Activated T-cell treated with anti-CD3 and anti-CD28 coated beads, Interleukin-2, amount 50 U/mL, for 24 hours (primary cell): ENCODE results near the gene DEGS2.
A peak's percentile ranks its signal among the peaks of the same experiment; 100 is the strongest.
"Not testable (repeated sequence)": the region's sequence is repeated elsewhere in the genome, so short reads cannot be mapped to it uniquely, and the experiment has no call there.

Source experiments
- DNase-seq: peaks from one replicate; pipeline ENCODE4 v3.0.0-alpha.2; 2020
- H3K27ac Mint-ChIP-seq: 2 replicates; pipeline ENCODE4 v1.8.0; 2020; ENCODE audit warnings: mild to moderate bottlenecking, mixed read lengths
- H3K27me3 Mint-ChIP-seq: 2 replicates; pipeline ENCODE4 v1.8.0; 2020; ENCODE audit warnings: mixed read lengths
- H3K36me3 Mint-ChIP-seq: 2 replicates; pipeline ENCODE4 v1.8.0; 2020; ENCODE audit warnings: low read depth, mixed read lengths
- H3K4me1 Mint-ChIP-seq: 2 replicates; pipeline ENCODE4 v1.8.0; 2020; ENCODE audit warnings: low read depth, mixed read lengths
- H3K4me3 Mint-ChIP-seq: 2 replicates; pipeline ENCODE4 v1.8.0; 2020; ENCODE audit warnings: mild to moderate bottlenecking, moderate library complexity, mixed read lengths
- H3K9me3 Mint-ChIP-seq: 2 replicates; pipeline ENCODE4 v1.8.0; 2020; ENCODE audit warnings: mixed read lengths

Gene DEGS2

GRCh38 chr14:100159094-100159864 lies at the start of gene DEGS2:
TSS of gene DEGS2 (minus strand) at chr14:100159645. CDS start at chr14:100159587, 58 bp downstream.
- DNase-seq: peak; percentile 80
- Mint-ChIP-seq H3K9me3 (peaks cover 8% of the 10 kb centered on the region), H3K27me3 (peaks cover 33% of the 10 kb centered on the region), H3K27ac (no peak within 1 kb of the TSS), H3K36me3 (peaks cover 2% of the 10 kb centered on the region), H3K4me3 (peak within 1 kb of the TSS; percentile 62), H3K4me1 (peaks cover 6% of the 10 kb centered on the region)

DNA sequence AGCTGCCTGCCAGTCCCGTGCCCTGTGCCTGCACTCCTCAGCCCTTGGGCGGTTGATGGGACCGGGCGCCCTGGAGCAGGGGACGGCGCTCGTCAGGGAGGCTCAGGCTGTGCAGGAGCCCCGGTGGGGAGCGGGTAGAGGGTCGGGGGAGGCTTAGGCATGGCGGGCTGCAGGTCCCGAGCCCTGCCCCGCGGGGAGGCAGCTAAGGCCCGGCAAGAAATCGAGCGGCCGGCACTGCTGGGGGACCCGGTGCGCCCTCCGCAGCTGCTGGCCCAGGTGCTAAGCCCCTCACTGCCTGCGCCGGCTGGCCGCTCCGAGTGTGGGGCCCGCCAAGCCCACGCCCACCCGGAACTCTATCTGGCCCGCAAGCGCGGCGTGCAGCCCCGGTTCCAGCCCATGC lies 48.7 kb upstream of the DEGS2 start:
- not testable (repeated sequence) for H3K9me3 Mint-ChIP-seq, H3K36me3 Mint-ChIP-seq, H3K4me3 Mint-ChIP-seq, H3K27me3 Mint-ChIP-seq, H3K27ac Mint-ChIP-seq, DNase-seq
- H3K4me1 Mint-ChIP-seq: peaks cover 13% of the 10 kb centered on the region

- not testable (repeated sequence) for H3K27me3 Mint-ChIP-seq, H3K36me3 Mint-ChIP-seq, DNase-seq, H3K4me3 Mint-ChIP-seq, H3K9me3 Mint-ChIP-seq, H3K4me1 Mint-ChIP-seq, H3K27ac Mint-ChIP-seq
Observed at GRCh38 chr14:100207588-100207987, 48.1 kb upstream of the DEGS2 start.

DNA sequence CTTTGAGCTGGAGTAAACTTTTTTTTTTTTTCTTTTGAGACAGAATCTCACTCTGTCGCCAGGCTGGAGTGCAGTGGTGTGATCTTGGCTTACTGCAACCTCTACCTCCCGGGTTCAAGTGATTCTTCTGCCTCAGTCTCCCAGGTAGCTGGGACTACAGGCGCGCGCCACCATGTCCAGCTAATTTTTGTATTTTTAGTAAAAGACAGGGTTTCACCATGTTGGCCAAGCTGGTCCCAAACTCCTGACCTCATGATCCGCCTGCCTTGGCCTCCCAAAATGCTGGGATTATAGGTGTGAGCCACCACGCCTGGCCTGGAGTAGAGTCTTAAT lies 45.4 kb upstream of the DEGS2 start:
- not testable (repeated sequence) for H3K27me3 Mint-ChIP-seq, H3K27ac Mint-ChIP-seq, DNase-seq, H3K36me3 Mint-ChIP-seq, H3K4me1 Mint-ChIP-seq, H3K9me3 Mint-ChIP-seq, H3K4me3 Mint-ChIP-seq

DNA sequence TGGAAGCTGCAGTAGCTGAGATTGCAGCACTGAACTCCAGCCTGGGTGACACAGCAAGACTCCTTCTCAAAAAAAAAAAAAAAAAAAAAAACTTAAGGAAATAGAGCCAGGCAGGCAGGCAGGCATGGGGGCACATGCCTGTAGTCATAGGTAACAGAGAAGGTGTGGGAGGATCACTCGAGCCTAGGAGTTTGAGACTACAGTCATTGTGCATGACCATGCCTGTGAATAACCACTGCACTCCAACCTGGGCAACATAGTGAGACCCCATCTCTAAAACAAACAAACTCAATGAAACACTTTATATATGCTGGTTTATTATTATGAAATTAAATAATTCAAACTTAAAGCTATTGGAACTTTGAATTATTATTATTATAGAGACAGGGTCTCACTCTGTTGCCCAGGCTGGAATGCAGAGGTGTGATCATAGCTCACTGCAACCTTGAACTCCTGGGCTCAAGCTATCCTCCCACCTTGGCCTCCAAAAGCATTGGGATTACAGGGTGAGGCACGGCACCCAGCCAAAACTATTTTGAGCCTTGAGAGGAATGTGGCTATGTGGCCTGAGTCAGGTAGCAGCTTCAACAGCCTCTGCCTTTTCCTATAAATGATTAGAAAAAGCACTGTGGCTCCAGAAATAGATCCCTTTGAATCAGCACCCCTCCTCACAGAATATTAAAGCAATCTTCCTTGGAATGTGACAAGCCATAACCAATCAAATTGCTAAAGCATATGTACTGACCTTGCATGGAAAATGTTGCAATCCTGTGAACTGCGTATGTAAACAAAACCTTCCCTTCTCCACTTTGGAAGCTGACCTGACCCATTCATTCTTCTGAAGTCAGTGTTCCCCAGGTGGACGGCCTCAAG lies 44.8 kb upstream of the DEGS2 start:
- H3K4me3 Mint-ChIP-seq: no peak overlapping the region
- no peaks in the 10 kb centered on the region for H3K27me3 Mint-ChIP-seq
- DNase-seq: no peak
- no peaks in the 10 kb centered on the region for H3K4me1 Mint-ChIP-seq
- no peaks in the 10 kb centered on the region for H3K36me3 Mint-ChIP-seq
- H3K9me3 Mint-ChIP-seq: no peaks in the 10 kb centered on the region
- no peak overlapping the region for H3K27ac Mint-ChIP-seq

DNA sequence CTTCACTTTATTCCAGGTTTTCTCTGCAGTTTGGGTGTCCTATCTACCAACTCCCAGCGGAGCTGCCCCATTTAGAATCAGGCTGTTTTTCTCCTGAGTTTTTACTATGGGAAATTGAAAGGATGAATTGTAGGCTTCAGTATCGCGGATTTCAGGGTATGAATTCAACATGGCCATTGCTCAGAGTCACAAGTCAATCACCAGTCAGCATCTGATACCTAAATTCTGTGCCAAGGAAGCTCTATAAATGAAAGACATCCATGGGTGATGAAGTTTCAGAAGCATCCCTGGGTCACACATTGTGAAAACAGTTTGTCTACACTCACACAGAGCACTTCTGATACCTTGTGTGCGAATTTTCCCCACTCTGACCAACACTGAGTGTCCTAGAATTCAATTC lies 43.7 kb upstream of the DEGS2 start:
- Mint-ChIP-seq H3K4me1 (no peaks in the 10 kb centered on the region), H3K4me3 (no peak overlapping the region), H3K9me3 (no peaks in the 10 kb centered on the region), H3K27ac (no peak overlapping the region), H3K27me3 (no peaks in the 10 kb centered on the region), H3K36me3 (no peaks in the 10 kb centered on the region)
- no peak for DNase-seq

GRCh38 chr14:100202712-100203111 lies 43.3 kb upstream of the DEGS2 start:
- H3K4me1 Mint-ChIP-seq: no peaks in the 10 kb centered on the region
- H3K27ac Mint-ChIP-seq: no peak overlapping the region
- no peak for DNase-seq
- H3K36me3 Mint-ChIP-seq: no peaks in the 10 kb centered on the region
- H3K4me3 Mint-ChIP-seq: no peak overlapping the region
- no peaks in the 10 kb centered on the region for H3K9me3 Mint-ChIP-seq
- no peaks in the 10 kb centered on the region for H3K27me3 Mint-ChIP-seq

DNA sequence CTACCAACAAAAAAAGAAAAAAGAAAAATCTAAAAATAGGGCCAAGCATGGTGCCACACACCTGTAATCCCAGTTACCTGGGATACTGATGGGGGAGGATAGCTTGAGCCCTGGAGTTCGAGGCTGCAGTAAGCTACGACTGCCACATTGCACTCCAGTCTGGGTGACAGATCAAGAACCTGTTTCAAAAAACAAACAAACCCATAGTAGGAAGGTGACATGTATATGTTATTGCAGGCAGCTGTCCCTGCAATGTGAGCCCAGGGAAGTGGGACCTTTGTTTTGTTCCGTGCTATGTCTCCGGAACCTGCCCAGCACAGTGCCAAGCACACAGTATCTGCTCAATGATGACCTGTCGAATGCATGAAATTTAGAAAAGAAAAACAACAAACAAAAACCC lies 42.3 kb upstream of the DEGS2 start:
- no peak for DNase-seq
- Mint-ChIP-seq H3K9me3 (no peaks in the 10 kb centered on the region), H3K4me3 (no peak overlapping the region), H3K27ac (no peak overlapping the region), H3K4me1 (no peaks in the 10 kb centered on the region), H3K36me3 (no peaks in the 10 kb centered on the region), H3K27me3 (no peaks in the 10 kb centered on the region)

GRCh38 chr14:100200311-100200710 lies 40.9 kb upstream of the DEGS2 start:
- H3K27me3 Mint-ChIP-seq: no peaks in the 10 kb centered on the region
- no peaks in the 10 kb centered on the region for H3K4me1 Mint-ChIP-seq
- no peaks in the 10 kb centered on the region for H3K36me3 Mint-ChIP-seq
- no peak for DNase-seq
- no peak overlapping the region for H3K27ac Mint-ChIP-seq
- H3K9me3 Mint-ChIP-seq: no peaks in the 10 kb centered on the region
- no peak overlapping the region for H3K4me3 Mint-ChIP-seq

- no peak for DNase-seq
- H3K27ac Mint-ChIP-seq: no peak overlapping the region
- H3K4me1 Mint-ChIP-seq: no peaks in the 10 kb centered on the region
- no peaks in the 10 kb centered on the region for H3K36me3 Mint-ChIP-seq
- no peak overlapping the region for H3K4me3 Mint-ChIP-seq
- H3K27me3 Mint-ChIP-seq: no peaks in the 10 kb centered on the region
- H3K9me3 Mint-ChIP-seq: no peaks in the 10 kb centered on the region
Observed at GRCh38 chr14:100199240-100199860, 39.9 kb upstream of the DEGS2 start.

DNA sequence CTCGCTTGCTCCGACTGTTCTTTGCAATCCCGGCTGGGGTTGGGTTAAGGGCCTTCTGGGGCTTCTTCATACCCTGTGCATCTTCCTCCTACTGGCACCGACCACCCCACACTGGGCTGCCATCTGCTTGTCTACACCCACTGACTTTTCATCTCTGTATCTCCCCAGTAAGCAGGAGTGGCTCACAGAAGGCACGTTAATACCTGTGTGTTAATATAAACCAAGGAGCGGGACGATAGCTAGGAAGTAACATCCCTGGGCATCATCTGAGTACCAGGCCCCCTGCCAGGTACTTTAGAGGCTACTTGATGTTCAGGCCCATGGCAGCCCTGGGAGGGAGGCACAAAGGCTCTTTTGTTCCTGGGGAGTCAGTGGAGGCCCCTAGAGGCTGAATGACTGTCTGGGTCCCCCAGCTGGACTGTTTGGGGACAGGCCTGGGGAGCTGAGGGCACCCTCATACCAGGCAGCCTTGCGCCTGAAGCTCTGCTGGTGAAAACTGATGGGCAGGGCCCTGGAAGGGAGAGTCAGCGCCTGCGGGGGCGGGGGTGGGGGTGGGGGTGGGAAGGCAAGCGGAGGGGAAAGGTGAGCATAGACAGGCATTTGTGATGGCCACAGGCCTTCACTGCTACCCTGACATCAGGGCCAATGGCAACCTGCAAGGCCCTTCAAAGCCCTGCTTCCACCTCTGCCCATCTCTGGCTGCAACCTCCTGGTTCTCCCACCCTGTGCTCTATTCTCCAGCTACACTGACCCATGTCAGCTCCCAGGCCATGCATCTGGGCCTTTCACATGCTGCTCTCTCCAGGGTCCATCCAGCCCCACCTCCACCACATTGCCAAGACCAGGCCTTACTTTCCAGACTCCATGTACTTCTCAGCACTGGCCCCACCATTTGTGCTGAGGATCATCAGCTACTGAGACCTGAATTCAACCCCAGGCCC lies 34.2 kb upstream of the DEGS2 start:
- Mint-ChIP-seq H3K27me3 (no peaks in the 10 kb centered on the region), H3K4me3 (peak overlapping the region; percentile 74), H3K4me1 (peaks cover 17% of the 10 kb centered on the region), H3K9me3 (no peaks in the 10 kb centered on the region), H3K36me3 (no peaks in the 10 kb centered on the region), H3K27ac (peak overlapping the region; percentile 90)
- DNase-seq: no peak

DNA sequence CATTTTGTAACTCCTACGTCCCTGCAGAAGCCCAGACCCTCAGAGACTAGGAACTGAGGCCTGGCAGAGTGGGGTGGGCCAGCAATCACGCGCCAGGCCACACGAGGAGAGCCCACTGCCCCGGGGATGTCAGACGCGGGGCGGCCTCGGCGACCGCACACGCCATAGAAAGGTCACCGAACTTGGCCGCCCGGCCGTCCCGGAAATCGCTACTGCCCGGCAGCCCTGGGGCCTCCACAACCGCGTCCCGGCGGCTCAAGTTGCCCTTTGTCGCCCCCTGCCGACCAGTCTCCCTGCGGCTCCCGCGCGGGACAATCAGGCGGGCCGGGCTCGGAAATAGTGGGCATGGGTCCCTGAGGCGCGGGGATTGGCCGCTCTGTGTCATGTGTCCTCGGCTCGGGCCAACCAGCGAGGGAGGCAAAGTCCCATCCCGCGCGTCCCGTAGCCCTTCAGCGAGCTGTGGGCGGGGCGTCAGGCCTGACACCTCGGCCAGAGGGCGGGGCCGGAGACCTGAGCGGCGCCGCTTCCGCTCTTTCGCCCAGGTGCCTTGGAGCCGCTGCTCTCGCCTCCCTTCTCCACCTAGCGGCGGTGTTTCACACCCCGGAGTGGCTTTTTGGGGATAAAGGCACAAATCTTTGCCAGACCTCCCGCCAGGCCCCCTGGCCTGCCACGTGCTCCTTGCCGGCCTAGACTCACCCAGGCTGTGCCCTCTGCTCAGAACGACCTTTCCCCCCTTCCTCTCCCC lies 33.4 kb upstream of the DEGS2 start:
- peaks cover 17% of the 10 kb centered on the region for H3K4me1 Mint-ChIP-seq
- H3K4me3 Mint-ChIP-seq: peak overlapping the region; percentile 74
- no peaks in the 10 kb centered on the region for H3K27me3 Mint-ChIP-seq
- peak overlapping the region; percentile 90 for H3K27ac Mint-ChIP-seq
- peak; percentile 99 for DNase-seq
- no peaks in the 10 kb centered on the region for H3K36me3 Mint-ChIP-seq
- no peaks in the 10 kb centered on the region for H3K9me3 Mint-ChIP-seq

DNA sequence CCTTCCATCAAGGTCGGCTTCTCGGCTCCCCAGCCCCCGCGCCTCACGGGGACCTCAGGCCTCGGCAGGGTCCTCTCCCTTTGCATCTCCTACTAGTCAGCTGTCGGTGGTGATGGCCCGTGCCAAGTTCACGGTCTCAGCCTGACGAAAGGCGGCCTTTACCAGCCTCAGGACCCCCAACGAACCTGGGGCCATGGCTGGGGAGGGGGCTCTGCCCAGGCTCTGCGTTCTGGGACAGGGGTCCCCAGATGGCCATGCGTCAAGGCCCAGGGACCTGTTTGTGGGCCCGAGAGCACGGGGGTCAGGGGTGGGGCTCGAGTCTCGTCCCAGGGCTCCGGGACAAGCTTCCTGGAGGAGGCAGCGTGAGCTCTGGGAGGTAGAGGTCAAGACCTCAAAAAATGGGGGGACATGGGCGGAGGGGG lies 32.8 kb upstream of the DEGS2 start:
- no peaks in the 10 kb centered on the region for H3K9me3 Mint-ChIP-seq

More for the DNA sequence above, 32.8 kb upstream of the DEGS2 start:
- Mint-ChIP-seq H3K4me3 (peak overlapping the region; percentile 74), H3K4me1 (peaks cover 17% of the 10 kb centered on the region), H3K27ac (peak overlapping the region; percentile 90), H3K36me3 (no peaks in the 10 kb centered on the region), H3K27me3 (no peaks in the 10 kb centered on the region)
- no peak for DNase-seq
